Measurements from ENCODE around the gene EXOSC2. TPM values are rescaled to one million over a fixed set of nuclear protein-coding genes. Genes with fewer than 3 reads are reported as not detected.
A peak's percentile ranks its signal among the peaks of the same experiment; 100 is the strongest.

EXOSC2 gene
- total and polyA plus RNA-seq, 2 of the 13 experiments (the other 11 are each of a cell fraction or from before 2014, with no cell fraction given) = 27.5 to 63.8 TPM

GRCh38 chr9:130703501-130703900 lies 9.9 kb downstream of the EXOSC2 start:
- CTCF ChIA-PET (ENCODE audit: low intra/inter-chr PET ratio, low total read pairs) = no interaction called here
- no peaks in the 10 kb centered on the region for H3K27me3 ChIP-seq (ENCODE audit: control insufficient read depth in 1 of 2, insufficient read depth in 2 of 2, low read length in 2 of 2)

GRCh38 chr9:130707225-130707976 lies 13.8 kb downstream of the EXOSC2 start:
- ATAC-seq (peak; percentile 65), FAIRE-seq (peak; percentile 21), DNase-seq (ENCODE audit: low spot score) (peak; percentile 63)
- no peaks in the 10 kb centered on the region for H3K9me3 ChIP-seq (ENCODE audit: low read length)
- H2AFZ ChIP-seq (ENCODE audit: low read length) = no peak overlapping the region
- H3K36me3 ChIP-seq (replicated peaks in 1 of 2; ENCODE audit: control insufficient read depth in 1 of 2, insufficient read depth in 2 of 2, low read length in 2 of 2) = peaks cover 7 to 20% of the 10 kb centered on the region in 2 experiments
- ChIA-PET POLR2A (interaction anchor here (1.9 kb wide), 1 partner anchor 14 kb away, joined by 9 read pairs; the partner anchor contains the start of gene EXOSC2), CTCF (ENCODE audit: low intra/inter-chr PET ratio, low total read pairs) (interaction anchor here (0.9 to 1.9 kb wide), 4 partner anchors 156 to 291 kb away, joined by 4 to 14 read pairs (median 9); no protein-coding TSS in a partner anchor)
- H4K20me1 ChIP-seq (ENCODE audit: insufficient read depth, low read length) = no peaks in the 10 kb centered on the region
- in situ Hi-C loops (cut with HindIII; ENCODE audit: extremely low pct_ligation_motif_present, low pct_unique_long_range_greater_than_20kb) = no loop called here
- no peaks in the 10 kb centered on the region for H3K27me3 ChIP-seq (ENCODE audit: control insufficient read depth in 1 of 2, insufficient read depth in 2 of 2, low read length in 2 of 2)
- no peak overlapping the region for H3K27ac ChIP-seq (ENCODE audit: extremely low read length, insufficient read depth, low read length)
- H3K9ac ChIP-seq (ENCODE audit: insufficient read depth, low read depth, low read length) = no peak overlapping the region
- no peak overlapping the region for H3K4me3 ChIP-seq (replicated peaks in 1 of 3; ENCODE audit: insufficient read depth in 1 of 3, low read depth in 2 of 3, low read length in 3 of 3)
- intact Hi-C loops (cut with micrococcal nuclease; ENCODE audit: unreplicated experiment) = loop anchor here (1.0 to 5.0 kb wide), 3 partner anchors 64 to 290 kb away; no protein-coding TSS in a partner anchor
- H3K4me2 ChIP-seq (ENCODE audit: low read depth, low read length) = no peak overlapping the region
- 62% methylated on average over 9 of the region's 9 CpGs for WGBS (ENCODE audit: low lambda C conversion rate)
- H3K4me1 ChIP-seq (ENCODE audit: insufficient read depth, low read length) = no peaks in the 10 kb centered on the region; the same call in 1 of the 2 replicates
- no TSS peak for BruUV-seq (replicated peaks)
- H3K79me2 ChIP-seq (ENCODE audit: insufficient read depth, low read length) = no peaks in the 10 kb centered on the region
- TF ChIP-seq RELA (CRISPR knock-in tag; IDR thresholded peaks at IDR 0.05) (no peak), ZNF362 (CRISPR knock-in tag; IDR thresholded peaks at IDR 0.05; ENCODE audit: borderline replicate concordance) (peak; percentile 88), ZNF468 (CRISPR knock-in tag; IDR thresholded peaks at IDR 0.05) (no peak), ARID3A (IDR thresholded peaks at IDR 0.05; ENCODE audit: low read depth, low read length) (peak; percentile 69; the same call in 1 of the 2 replicates), SMC3 (IDR thresholded peaks at IDR 0.05; ENCODE audit: low read length) (peak; percentile 53; the same call in 1 of the 2 replicates), ZMAT5 (CRISPR knock-in tag; IDR thresholded peaks at IDR 0.05; ENCODE audit: borderline replicate concordance, low read depth) (no peak), ELF3 (CRISPR knock-in tag; IDR thresholded peaks at IDR 0.05) (0 out of 2 replicates have a peak, but pooled peaks have one; percentile 28), ZNF691 (CRISPR knock-in tag; IDR thresholded peaks at IDR 0.05; ENCODE audit: borderline replicate concordance, low read depth) (no peak), ATF7 (IDR thresholded peaks at IDR 0.05) (no peak), ATF7 (CRISPR knock-in tag; IDR thresholded peaks at IDR 0.05) (no peak)

More at GRCh38 chr9:130703501-130703900, 9.9 kb downstream of the EXOSC2 start:
- peaks cover 19 to 51% of the 10 kb centered on the region in 2 experiments for H3K36me3 ChIP-seq (replicated peaks in 1 of 2; ENCODE audit: control insufficient read depth in 1 of 2, insufficient read depth in 2 of 2, low read length in 2 of 2)
- intact Hi-C loops (cut with micrococcal nuclease; ENCODE audit: unreplicated experiment) = no loop called here
- no peak for TF ChIP-seq CREBL2 (CRISPR knock-in tag; IDR thresholded peaks at IDR 0.05; ENCODE audit: borderline replicate concordance)
- no peak for TF ChIP-seq NR3C1 (CRISPR knock-in tag; IDR thresholded peaks at IDR 0.05)
- TF ChIP-seq ZNF792 (CRISPR knock-in tag; IDR thresholded peaks at IDR 0.05) = no peak
- TF ChIP-seq MTF2 (CRISPR knock-in tag; IDR thresholded peaks at IDR 0.05; ENCODE audit: borderline replicate concordance) = no peak
- H3K4me3 ChIP-seq (replicated peaks in 1 of 3; ENCODE audit: insufficient read depth in 1 of 3, low read depth in 2 of 3, low read length in 3 of 3) = no peak overlapping the region
- ATAC-seq (no peak), DNase-seq (ENCODE audit: low spot score) (no peak), FAIRE-seq (no peak)
- no TSS peak for BruUV-seq (replicated peaks)
- H4K20me1 ChIP-seq (ENCODE audit: insufficient read depth, low read length) = peaks cover 11% of the 10 kb centered on the region
- H3K9me3 ChIP-seq (ENCODE audit: low read length) = no peaks in the 10 kb centered on the region
- no peak overlapping the region for H2AFZ ChIP-seq (ENCODE audit: low read length)
- in situ Hi-C loops (cut with HindIII; ENCODE audit: extremely low pct_ligation_motif_present, low pct_unique_long_range_greater_than_20kb) = no loop called here
- H3K4me1 ChIP-seq (ENCODE audit: insufficient read depth, low read length) = peaks cover 18% of the 10 kb centered on the region
- 94% methylated on average over 7 of the region's 7 CpGs for WGBS (ENCODE audit: low lambda C conversion rate)
- no peak overlapping the region for H3K9ac ChIP-seq (ENCODE audit: insufficient read depth, low read depth, low read length)
- no peak overlapping the region for H3K4me2 ChIP-seq (ENCODE audit: low read depth, low read length)
- POLR2A ChIA-PET = interaction anchor here (0.8 kb wide), 1 partner anchor 10 kb away, joined by 3 read pairs; the partner anchor contains the start of gene EXOSC2
- H3K79me2 ChIP-seq (ENCODE audit: insufficient read depth, low read length) = peaks cover under 1% of the 10 kb centered on the region
- no peak overlapping the region for H3K27ac ChIP-seq (ENCODE audit: extremely low read length, insufficient read depth, low read length)
